Activated T-cell treated with anti-CD3 and anti-CD28 coated beads for 48 hours (primary cell): ENCODE results near the gene NINJ2.
"Not testable (repeated sequence)": the region's sequence is repeated elsewhere in the genome, so short reads cannot be mapped to it uniquely, and the experiment has no call there.

Experiments used
- DNase-seq: peaks from one replicate; pipeline ENCODE4 v3.0.0-alpha.2; 2020; ENCODE audit warnings: low read depth

Gene NINJ2

DNA sequence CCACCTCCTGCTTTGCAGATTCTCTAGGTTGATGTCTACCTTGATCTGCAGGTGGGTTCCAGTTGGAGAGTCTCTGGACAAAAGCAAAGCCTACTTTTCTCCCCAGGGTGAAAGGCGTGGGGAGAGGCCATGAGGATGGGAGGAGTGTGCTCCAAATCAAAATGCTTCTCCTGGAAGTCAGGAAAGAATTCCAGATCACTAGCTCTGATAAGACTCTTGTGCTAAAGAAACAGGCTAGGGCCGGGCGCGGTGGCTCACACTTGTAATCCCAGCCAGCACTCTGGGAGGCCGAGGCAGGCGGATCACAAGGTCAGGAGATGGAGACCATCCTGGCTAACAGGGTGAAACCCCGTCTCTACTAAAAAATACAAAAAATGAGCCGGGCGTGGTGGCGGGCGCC, 21.9 kb downstream of the NINJ2 start:
- DNase-seq: not testable (repeated sequence)

DNA sequence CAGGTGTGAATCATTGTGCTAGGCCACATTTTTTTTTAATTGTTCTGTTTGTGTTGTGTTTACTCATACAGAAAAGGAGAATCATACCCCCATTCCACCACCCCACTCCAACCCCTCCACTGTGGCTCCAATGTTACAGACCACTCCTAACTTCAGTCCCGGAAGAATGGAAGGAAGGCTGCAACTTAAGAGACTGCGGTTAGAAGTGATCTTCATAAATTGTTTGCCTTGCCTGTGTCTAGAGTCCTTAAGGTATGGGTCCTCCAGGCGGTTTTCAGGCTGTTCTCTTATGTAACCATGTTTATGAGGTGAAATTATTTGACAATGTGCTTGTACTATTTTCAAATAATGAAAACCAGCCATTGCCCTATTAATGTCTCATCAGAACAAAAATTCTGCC, 22.5 kb downstream of the NINJ2 start:
- DNase-seq: no peak

DNA sequence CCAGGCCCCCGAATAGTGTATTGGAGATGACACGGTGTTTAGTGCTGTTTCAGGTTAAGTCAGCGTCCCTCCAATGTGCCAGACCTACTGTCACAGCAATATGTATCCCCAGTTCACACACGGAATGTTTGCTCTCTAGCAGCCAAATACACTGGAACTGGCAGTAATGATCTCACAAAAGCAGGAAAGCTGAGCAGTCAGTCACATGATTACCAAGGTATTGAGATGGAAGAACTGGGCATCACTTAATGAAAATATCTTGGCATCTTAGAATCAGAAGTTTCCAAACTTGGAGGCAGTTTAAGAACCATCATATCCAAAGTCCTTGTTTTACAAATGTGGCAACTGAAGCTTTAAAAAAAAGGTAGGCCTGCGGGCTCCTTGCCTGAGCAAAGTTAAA, 23.3 kb downstream of the NINJ2 start:
- no peak for DNase-seq

DNA sequence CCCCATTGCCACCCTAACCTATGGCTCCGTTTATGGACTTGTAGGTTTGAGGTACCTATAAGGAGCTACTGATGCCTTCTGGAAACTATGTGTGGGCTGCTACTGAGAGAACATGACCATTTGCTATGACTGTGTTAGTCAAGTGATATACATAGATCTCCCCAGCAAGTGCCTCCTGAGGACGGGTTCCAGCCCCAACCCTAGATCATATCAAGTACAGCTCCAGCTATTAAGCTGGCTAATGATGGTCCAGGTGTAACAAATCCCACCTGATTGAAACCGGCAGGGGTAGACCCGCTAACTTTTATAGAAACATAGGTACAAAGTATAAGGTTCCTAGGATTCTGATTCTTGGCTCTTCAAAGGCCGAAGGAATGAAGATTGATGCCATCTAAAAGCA, 23.7 kb downstream of the NINJ2 start:
- no peak for DNase-seq

DNA sequence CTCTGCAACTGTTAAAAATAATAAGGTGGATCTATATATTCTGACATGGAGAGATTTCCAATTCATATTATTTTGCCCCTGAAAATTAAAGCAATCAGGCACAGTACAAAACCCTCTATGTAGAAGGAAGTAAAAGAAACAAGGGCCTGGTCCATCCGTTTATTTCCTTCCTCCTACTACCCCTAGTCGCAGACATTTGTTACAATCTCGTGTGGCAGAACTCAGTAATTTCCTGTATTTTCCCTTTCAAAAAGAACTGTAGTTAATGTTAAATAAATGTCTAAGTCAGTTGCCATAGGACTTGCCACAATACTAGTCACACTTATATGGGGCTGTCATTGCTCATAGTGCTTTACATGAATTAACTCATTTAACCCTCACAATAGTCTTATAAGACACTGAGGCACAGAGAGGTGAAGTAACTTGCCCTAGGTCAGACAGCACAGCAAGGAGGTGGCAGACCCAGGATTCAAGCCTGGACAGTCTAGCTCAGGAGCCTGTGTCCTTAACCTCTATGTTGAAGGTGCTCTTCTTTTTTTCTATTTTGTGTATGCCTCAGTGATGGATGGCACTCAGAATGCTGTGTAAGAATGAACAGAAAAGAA, 24.2 kb downstream of the NINJ2 start:
- DNase-seq: no peak

DNA sequence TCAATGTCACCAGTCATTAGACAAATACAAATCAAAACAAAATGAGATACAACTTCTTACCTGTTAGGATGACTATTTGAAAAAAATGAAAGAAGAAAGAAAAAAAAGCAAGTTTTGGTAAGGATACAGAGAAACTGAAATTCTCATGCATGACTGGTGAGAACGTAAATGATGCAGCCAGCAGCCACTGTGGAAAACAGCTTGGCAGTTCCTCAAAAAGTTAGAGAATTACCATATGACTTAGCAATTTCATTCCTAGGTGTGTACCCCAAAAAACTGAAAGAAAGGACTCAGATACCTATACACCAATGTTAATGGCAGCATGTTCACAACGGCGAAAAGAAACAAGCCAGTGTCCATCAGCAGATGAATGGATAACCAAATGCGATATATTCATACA, 26.6 kb downstream of the NINJ2 start:
- no peak for DNase-seq

DNA sequence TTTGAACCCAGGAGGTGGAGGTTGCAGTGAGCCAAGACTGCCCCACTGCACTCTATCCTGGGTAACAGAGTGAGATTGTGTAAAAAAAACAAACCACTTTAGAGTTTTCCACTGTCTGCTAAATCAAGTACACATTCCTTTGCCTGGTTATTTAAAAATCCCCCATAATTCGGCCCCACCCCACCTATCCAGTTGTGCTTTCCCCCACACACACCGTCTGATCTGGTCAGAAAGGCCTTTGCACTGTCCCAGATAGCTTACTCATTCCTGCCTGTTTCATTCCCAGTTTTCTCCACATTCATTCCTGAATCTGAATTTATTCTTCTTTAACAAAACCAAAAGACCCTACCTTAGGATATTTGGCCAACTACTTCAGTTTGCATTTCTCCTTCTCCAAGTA, 29.5 kb downstream of the NINJ2 start:
- no peak for DNase-seq

DNA sequence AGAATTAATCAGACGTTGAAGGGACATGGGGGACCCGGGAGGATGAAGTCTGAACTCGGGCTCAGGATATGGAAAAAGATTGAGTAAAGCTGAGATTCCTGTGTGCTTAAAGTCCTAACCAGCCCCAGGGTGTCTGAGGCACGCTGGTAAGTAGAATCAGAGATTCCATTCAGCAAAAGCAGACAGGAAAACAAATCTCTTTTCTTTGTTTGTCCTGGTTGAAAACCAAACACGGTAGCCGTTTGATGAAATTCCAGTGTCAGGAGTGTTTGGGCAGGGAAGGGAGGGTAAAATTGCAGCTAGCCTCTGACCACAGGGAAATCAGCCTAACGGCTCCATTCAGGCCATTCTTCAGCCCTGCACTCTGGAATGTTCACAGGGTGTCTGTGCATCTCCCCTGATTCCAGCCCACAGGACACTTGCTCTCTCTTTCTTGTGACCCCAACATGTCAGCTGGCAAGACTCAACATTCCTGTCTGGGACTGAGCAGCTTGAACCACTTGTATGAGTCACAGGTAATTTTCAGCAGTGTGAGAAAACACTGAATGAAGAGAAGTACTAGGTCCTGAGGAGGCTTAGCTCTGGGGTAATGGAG, 31.0 kb downstream of the NINJ2 start:
- no peak for DNase-seq

DNA sequence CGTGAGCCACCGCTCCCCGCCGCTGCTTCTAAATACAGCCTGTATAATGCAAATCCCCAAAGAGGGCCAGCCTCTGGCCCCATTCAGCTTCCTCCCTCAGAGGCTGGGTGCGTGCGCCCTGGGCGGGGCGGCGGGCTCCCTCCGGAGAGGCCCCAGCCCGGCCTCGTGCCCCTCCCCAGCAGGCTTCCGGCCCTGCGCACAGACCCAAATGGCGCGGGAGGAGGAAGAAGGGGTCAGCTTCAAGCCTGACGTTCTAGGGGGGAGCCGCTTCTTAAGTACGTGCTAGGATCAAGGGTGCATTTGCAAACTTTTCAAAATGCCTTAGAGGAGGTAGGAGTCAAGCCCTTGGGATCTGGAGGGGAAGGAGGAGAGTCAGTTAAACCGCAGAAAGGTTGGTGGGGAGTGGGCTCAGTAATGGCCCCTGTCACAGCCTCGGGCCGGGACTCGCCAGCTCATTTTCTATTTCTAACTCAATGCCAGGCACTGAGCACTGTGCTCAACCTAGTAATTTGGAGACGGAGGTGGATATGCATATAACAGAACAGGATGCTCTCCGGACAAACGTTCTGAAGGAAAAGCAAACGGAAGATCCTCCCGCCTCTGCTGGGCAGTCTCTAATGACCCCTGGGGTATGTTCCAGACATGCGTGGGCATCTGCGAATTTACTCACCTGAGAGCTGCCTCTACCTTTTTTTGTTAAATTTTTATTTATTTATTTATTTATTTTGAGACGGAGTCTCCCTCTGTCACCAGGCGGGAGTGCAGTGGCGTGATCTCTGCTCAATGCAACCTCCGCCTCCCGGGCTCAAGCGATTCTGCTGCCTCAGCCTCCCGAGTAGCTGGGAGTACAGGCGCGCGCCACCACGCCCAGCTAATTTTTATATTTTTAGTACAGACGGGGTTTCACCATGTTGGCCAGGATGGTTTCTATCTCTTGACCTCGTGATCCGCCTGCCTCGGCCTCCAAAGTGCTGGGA, 32.3 kb downstream of the NINJ2 start:
- peak; percentile 72 for DNase-seq

DNA sequence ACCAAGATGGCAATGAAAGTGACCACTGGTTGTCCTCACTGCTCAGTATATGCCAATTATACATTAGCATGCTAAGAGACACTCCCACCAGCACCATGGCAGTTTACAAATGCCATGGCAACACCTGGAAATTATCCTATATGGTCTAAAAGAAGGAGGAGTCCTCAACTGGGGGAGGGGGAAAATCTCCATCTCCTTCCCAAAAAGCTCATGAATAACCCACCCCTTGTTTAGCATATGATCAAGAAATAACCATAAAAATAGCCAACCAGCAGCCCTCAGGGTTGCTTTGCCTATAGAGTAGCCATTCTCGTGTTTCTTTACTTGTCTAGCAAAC, 34.5 kb downstream of the NINJ2 start:
- DNase-seq: not testable (repeated sequence)

DNA sequence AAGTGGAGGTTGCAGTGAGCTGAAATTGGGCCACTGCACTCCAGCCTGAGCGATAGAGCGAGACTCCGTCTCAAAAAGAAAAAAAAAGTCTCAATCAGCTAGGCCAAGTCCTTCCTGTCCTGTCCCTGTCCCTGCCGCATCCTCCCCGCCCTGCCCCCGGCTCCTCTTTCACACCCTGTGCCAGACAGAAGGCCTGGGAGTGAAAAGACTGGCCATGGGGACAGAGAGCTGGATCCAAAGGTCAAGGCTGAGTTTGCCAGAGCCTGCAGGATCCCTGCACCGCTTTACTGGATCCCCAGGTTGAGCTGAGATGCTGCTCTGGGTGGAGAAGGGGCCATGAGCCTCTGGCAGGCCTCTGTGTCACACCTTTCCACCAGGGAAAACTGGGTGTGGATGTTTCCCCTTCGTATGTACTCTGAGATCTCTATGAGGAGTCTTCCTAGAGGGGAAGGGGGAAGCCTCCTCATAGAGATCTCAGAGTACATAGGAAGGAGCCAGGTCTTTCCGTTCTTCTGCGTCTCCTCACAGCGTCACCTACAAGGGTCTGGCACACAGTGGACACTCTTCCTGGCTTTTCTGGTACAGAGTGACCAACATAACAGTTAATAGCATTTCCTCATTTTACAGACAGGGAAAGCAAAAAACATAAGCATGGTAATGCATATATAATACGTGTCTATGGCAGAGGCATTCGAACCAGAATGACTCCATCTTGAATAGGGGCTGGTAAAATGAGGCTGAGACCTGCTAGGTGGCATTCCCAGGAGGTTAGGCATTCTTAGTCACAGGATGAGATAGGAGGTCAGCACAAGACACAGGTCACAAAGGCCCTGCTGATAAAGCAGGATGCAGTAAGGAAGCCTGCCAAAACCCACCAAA, 35.1 kb downstream of the NINJ2 start:
- DNase-seq: no peak

DNA sequence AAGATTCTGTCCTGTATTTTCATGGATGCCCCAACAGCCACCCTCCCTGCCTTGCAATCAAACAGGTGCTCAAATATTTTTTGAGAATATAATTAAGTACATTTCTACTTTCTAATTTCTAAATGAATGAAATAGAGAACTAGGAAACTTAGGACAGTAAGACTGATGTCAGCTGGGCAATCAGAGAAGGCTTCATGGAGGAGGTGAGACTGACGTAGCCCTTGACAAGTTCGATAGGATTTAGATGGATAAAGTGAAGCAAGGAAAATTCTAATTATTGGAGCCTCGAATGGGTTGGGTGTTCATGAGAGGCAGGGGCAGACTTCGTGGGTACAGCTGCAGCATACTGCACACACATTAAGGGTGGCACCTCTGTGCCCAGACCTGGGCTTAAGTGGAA, 36.0 kb downstream of the NINJ2 start:
- DNase-seq: no peak

DNA sequence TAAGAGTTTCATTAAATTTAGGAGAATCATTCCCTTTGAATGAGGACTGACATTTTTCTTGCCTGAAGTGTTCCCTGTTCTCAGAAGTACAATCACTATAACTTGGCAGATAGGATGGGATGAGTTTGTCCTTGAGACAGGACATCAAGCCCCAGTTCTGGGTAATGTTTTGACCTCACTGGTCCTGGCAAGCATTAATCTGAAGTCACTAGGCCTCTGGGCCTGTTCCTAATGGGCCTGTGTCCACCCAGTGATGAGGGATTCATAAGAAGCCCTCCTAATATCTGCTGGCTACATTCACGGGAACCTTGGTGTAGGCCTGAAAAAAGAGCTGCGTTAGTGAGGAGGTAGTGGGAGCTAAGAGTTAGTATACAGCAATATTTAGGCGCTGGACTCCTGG, 37.2 kb downstream of the NINJ2 start:
- no peak for DNase-seq

DNA sequence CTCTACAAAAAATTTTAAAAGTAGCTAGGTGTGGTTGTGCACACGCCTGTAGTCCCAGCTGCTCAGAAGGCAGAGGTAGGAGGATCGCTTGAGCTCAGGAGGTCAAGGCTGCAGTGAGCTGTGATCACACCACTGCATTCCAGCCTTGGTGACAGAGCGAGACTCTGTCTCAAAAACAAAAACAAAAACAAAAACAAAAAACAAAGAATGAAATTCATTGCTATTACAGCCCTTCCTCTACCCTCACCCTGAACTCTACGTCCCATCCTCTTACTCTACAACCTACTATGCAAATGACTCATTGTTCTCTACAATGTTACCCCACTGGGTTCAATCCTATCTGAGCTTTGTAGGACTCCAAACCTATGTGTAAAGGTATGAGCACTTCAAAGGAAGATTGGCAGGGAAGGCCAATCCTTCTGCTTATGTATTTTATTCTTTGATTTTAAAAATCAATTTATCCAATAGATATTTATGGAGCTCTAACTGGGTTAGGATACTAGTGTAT, 39.3 kb downstream of the NINJ2 start:
- DNase-seq: no peak

DNA sequence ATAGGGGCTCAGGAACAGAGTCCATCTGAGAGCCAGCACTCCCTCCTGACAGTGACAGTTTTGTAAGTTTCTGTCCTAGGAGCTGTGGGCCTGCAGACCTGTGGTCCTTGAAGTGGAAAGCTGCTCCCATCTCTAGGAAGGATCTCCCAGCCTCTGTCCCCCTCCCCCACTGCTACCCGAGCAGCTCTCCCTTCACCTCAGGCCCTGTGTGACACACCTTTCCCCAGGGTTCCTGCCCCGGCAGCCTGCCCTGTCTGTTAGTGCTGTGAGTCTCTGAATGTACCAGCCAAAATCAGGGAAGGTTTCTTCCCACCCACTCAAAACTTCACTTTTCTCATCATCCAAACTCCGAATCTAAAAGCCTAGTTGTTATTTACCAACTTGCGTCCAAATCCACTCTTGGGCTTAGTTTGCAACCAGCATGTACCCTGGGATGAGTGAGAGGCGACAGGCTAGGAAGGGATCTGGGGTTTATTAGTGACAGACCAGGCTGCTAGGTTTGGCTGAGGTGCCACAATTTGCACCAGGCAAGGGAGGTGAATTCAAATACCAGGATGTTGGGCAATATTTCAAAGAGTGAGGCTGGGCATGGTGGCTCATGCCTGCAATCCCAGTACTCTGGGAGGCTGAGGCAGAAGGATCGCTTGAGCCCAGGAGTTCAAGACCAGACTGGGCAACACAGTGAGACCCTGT, 39.9 kb downstream of the NINJ2 start:
- DNase-seq: no peak

DNA sequence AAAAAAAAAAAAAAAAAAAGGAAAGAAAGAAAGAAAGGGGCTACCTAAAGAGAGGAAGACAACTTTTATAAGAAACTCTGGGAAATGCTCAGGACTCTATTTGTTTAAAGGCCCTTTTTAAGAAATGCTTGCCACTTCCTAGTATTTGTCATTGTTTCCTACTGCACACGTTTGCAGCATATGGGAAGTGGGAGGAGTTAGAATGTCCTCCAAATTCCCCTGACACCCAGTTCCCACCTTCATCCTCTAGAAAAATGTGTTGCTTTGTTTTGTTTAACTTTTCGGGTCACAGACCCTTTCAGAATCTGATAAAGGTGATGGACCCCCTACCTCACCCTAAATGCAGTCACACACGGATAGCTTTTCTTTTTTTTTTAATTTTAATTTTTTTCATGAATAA, 40.8 kb downstream of the NINJ2 start:
- no peak for DNase-seq

DNA sequence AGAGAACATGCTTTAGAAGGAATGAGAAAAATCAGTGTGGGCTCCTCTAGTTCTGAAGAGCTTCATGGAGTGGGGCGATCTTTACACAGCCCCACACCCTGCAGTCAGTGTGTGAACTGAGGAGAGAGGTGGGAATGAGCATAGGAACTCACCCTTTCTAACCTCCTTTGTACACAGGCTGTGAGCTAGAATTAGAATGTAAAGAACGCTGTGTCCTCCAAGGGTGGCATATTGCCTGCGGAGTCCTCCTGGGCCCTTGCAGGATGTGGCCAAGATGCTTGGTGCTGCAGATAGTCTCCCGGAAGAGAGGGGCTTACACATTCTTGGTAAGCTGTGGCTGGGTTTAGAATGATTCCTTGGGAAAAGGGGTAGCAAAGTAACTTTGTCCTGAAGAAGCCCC, 43.9 kb downstream of the NINJ2 start:
- DNase-seq: no peak

DNA sequence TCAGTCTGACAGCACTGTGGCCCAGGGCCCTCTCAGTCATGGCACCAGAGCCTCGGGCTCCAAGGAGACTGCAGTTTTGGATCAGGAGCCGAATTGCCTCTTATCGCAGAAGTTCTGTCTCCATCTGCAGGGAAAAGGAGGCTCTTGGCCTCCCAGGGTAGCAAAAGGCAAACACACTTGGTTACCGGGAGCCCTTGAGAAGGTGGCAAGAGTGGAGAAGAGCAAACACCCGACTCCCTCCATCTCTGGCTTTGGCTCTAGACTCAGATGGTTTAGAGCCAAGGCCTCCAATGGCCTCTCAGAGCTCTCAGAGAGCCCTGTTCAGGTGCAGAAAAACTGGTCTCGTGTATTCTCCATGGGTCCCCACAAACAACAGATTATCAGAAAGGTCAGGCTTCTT, 44.6 kb downstream of the NINJ2 start:
- DNase-seq: no peak

DNA sequence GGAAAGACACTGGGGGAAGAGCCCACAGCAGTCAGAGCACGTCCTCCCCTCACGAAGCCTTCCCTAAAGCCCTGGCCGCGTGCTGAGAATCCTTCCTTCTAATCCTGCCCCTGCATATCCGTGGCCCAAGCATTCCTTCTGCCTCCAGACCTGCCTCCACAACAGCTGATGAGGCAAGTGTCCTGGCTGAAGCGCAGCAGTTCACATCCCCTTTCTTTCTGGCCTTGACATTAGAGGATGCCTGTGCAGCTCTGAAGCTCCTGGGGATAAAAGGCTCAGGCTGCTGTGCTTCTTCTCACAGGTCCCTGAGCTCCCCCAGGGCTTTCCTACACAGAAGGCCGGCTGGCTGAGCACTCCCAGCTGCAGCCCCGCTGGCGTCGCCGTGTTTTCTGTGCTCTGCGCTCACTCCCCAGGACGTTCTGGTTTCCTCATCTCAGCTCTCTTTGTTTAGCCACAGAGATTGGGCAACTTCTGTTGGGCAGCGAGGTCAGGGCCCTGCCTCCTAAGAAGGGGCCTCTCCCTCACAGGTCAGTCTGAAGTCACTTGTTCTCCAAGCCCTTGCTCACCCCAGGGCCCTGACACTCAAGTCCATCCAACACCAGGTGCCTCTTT, 45.8 kb downstream of the NINJ2 start:
- no peak for DNase-seq

DNA sequence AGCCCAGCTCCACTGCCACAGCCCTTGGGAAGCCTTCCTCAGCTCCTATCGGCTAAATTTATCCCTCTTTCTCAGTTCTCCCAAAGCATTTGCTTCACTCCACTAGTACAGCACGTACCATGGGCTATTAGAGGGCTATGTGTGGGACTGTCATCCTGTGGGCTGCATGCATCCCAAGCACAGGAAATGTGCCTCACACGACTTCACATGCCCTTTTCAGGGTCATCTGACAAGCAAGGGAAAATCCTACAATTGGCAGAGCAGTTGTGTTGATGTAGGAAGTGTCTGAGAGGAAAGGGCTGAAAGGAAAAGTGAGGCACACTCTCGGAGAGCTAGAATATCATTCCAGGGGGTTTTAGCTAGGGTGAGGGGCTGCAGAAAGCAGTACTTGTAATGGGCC, 47.6 kb downstream of the NINJ2 start:
- no peak for DNase-seq

DNA sequence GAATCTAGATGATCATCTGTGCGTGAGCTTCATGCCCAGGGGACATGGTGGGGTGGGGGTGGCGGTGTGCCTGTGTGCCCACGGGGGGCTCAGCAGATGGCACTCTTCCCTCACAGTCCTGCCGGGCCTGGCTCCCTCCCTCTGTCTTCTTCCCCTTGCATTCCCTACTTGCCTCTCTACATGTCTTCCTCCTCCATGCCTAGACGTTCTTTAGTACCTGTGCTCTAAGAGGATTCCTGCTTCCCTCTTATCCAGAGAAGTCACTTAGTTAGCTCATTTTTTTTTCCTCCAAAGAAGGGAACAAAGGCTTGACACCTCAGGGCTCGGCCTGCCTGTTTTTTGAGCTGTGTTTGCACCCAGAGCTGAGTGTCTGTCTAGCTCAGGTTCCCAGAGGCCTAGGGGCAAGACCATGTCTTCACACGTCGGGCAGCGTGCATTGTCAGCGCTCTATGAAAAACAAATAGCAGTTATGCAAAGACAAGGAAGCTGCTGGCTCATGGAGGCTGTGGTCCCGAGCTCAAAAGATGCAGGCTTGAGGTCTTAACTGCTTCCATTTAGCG, 48.8 kb downstream of the NINJ2 start:
- no peak for DNase-seq
